HEK293 (cell line): Measurements from ENCODE around the gene SPINK4.

Source experiments
- ATF2 ChIP-seq: fragments of 450-650 bp; formaldehyde crosslinking; IDR thresholded peaks from 2 replicates; pipeline ENCODE4 v1.5.1; 2016; ENCODE audit warnings: missing biosample characterization, missing genetic modification characterization, low read depth
- CTCF ChIP-seq: fragments of 450-650 bp; formaldehyde crosslinking; IDR thresholded peaks from 2 replicates; pipeline ENCODE4 v1.5.1; 2016; ENCODE audit warnings: missing biosample characterization, missing genetic modification characterization
- KLF10 ChIP-seq: fragments of 450-650 bp; IDR thresholded peaks from 2 replicates; pipeline ENCODE4 v1.5.1; 2018; ENCODE audit warnings: missing biosample characterization, mild to moderate bottlenecking, missing genetic modification characterization
- SCRT2 ChIP-seq: fragments of 450-650 bp; formaldehyde crosslinking; IDR thresholded peaks from 2 replicates; pipeline ENCODE4 v1.5.1; 2016; ENCODE audit warnings: missing biosample characterization, missing genetic modification characterization
- SP2 ChIP-seq: fragments of 450-650 bp; formaldehyde crosslinking; IDR thresholded peaks from 2 replicates; pipeline ENCODE4 v1.5.1; 2016; ENCODE audit warnings: missing biosample characterization, missing genetic modification characterization
- ZBTB48 ChIP-seq: fragments of 450-650 bp; formaldehyde crosslinking; IDR thresholded peaks from 2 replicates; pipeline ENCODE4 v1.5.1; 2016; ENCODE audit warnings: missing biosample characterization, missing genetic modification characterization
- ZBTB49 ChIP-seq: fragments of 450-650 bp; formaldehyde crosslinking; IDR thresholded peaks from 2 replicates; pipeline ENCODE4 v1.5.1; 2016; ENCODE audit warnings: missing biosample characterization, missing genetic modification characterization, low read depth
- ZBTB8A ChIP-seq: fragments of 450-650 bp; formaldehyde crosslinking; IDR thresholded peaks from 2 replicates; pipeline ENCODE4 v1.5.1; 2016; ENCODE audit warnings: missing biosample characterization, missing genetic modification characterization
- ZNF121 ChIP-seq: fragments of 450-650 bp; formaldehyde crosslinking; IDR thresholded peaks from 2 replicates; pipeline ENCODE4 v1.5.1; 2016; ENCODE audit warnings: missing biosample characterization, missing genetic modification characterization
- ZNF138 ChIP-seq: fragments of 450-650 bp; formaldehyde crosslinking; IDR thresholded peaks from 2 replicates; pipeline ENCODE4 v1.5.1; 2016; ENCODE audit warnings: missing biosample characterization, missing genetic modification characterization, borderline replicate concordance
- ZNF18 ChIP-seq: fragments of 450-650 bp; formaldehyde crosslinking; IDR thresholded peaks from 2 replicates; pipeline ENCODE4 v1.5.1; 2016; ENCODE audit warnings: missing biosample characterization, missing genetic modification characterization
- ZNF274 ChIP-seq, 2 experiments: fragments of 200-500 bp in 1 of 2; fragments of 450-650 bp in 1 of 2; sonication (Bioruptor generic) in 1 of 2; formaldehyde crosslinking in 1 of 2; IDR thresholded peaks; 2 replicates each; pipeline versions ENCODE4 v1.5.1 to v1.6.1; 2014 to 2016; ENCODE audit warnings: borderline replicate concordance in 1 of 2, inconsistent platforms in 1 of 2, low read length in 1 of 2, missing biosample characterization in 1 of 2, missing genetic modification characterization in 1 of 2
- ZNF302 ChIP-seq: fragments of 450-650 bp; formaldehyde crosslinking; IDR thresholded peaks from 2 replicates; pipeline ENCODE4 v1.5.1; 2016; ENCODE audit warnings: missing biosample characterization, missing genetic modification characterization, low read depth

GRCh38 chr9:33227741-33228140 lies 12.2 kb upstream of the SPINK4 start:
- TF ChIP-seq CTCF (tag by site-specific recombination) (no peak), SP2 (tag by site-specific recombination) (no peak), ATF2 (tag by site-specific recombination) (no peak), KLF10 (no peak), ZNF302 (tag by site-specific recombination) (no peak), ZNF18 (no peak), SCRT2 (no peak), ZNF274 (IDR thresholded peaks at IDR 0.05; ENCODE audit: low read length) (no peak), ZNF274 (tag by site-specific recombination; IDR thresholded peaks at IDR 0.05; ENCODE audit: borderline replicate concordance) (no peak), ZNF138 (no peak), ZBTB48 (no peak), ZBTB49 (tag by site-specific recombination) (no peak), ZBTB8A (tag by site-specific recombination) (no peak), ZNF121 (no peak)
